GM20431 (cell line): ENCODE data around the gene HCRT.
"Not testable (repeated sequence)": the region's sequence is repeated elsewhere in the genome, so short reads cannot be mapped to it uniquely, and the experiment has no call there.

Source experiments
- in situ Hi-C: fragments of 300-500 bp; cut with MseI, MboI; formaldehyde crosslinking; loops from one replicate; pipeline ENCODE4 v1.15.0; 2020; ENCODE audit warnings: low sequenced_read_pairs; ENCODE audit not compliant: unreplicated experiment

The HCRT gene

DNA sequence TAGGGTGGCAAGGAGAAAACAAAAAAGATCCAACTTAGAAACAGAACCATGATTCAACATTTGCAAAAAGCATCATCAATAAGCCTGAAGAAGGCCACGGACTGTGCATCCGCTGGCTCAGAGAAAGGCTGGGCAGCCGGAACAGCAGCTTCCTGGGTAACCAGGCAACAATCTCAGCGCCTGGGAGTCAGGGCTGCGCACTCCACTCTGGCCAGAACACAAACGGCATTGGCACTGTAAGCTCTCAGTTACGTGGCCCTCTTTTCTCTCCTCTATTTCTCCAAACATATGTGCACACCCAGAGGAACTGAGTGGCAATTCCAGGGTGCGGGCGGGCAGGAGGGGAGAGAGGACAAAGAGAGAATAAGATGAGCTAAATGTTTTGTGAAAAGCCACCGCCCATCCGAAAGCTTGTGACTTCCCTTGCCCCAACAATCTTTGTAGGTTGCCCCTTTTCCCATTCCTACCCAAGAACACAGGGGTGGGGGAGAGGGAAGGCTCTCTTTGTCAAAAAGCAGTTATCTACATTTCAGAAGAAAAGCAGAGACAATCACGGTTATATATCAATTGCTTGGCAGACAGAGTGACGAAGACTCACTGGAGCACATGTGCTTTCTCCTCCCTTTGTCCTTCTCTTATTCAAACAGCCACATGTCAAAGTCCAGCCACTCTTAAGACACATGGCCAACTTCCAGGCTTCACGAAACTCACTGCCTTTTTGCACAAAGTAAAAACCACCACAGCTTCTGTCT, 15.6 kb upstream of the HCRT start:
- in situ Hi-C loops, result loop anchor here (25.0 kb wide), 1 partner anchor 211 kb away; the partner anchor contains the start of gene CAVIN1

- in situ Hi-C loops, result loop anchor here (25.0 kb wide), 1 partner anchor 213 kb away; the partner anchor contains the start of gene CAVIN1
These were observed 14.3 kb upstream of the HCRT start for GRCh38 chr17:42199416-42200011.

- in situ Hi-C loops, result no loop called here
These were observed 13.6 kb upstream of the HCRT start for GRCh38 chr17:42198897-42199296.

- in situ Hi-C loops, result no loop called here
These were observed 12.4 kb upstream of the HCRT start for GRCh38 chr17:42197564-42198156.

DNA sequence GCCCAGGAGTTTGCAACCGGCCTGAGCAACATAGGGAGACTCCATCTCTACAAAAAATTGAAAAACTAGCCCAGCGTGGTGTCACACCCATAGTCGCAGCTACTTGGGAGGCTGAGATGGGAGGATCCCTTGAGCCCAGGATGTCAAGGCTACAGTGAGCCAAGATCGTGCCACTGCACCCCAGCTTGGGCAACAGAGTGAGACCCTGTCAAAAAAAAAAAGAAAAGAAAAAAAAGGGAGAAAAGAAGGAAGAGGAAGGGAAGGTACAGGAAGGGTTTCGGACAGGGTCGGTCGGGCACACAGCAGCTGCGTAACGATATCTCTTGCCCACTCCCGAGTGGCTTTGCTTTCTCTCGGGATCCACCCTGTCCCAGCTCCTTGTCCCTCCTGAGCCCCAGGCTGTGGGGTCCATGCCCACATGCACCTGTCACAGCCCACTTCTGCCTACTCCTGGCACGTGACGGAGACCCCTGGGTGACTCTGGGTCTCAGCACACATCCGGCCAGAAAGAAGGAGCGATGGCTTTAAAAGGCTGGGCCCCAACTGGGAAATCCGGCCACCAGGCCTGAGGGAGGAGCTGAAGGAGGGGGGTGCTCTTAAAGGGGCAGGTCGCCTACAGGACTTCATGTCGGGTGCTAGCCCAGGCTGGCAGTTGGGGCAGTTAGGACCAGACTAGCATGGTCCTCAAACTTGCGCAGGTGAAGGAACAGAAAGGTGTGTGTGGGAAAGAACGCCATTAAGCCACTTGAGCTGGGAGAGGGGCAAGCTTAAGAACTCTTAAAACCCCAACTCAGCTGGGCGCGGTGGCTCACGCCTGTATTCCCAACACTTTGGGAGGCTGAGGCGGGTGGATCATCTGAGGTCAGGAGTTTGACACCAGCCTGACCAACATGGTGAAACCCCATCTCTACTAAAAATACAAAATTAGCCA, 9.0 kb upstream of the HCRT start, which contains the start of gene GHDC:
TSS of gene GHDC (minus strand) at position 526 of the 931 bp plus-strand sequence. CDS start 913 bp downstream, outside the sequence.
- in situ Hi-C loops, result no loop called here

DNA sequence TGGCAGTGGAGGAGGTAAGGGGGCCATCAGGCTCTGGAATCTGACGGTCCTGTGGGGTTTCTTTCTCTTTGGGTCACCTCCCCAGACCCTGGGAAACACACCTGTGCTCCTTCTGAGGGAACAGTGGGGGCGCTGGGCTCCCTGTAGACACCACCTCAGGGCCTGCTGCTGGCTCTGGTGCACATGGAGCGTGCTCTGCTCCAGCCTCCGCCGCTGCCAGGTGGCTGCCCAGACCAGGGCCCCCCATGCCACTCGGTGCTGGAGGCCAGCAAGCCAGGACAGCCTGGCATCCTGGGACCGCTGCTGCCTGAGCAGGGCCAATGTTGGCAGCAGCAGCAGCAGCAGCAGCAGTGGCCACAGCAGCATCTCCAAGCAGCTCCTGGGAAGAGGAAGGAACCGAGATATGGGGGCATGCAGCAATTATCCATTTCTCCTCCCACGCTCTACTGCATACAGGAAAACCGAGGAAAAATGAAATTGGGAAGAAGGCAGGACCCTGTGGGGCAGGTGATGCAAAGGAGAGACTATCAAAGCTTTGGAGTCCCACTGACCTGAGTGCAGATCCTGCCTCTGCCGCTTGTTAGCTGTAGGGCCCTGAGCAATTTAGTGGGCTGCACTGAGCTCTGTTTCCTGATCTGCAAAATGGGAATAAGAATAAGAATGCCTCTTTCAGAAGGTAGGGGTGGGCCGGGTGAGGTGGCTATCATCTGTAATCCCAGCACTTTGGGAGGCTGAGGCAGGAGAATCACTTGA, 8.1 kb upstream of the HCRT start:
- in situ Hi-C loops, result no loop called here

DNA sequence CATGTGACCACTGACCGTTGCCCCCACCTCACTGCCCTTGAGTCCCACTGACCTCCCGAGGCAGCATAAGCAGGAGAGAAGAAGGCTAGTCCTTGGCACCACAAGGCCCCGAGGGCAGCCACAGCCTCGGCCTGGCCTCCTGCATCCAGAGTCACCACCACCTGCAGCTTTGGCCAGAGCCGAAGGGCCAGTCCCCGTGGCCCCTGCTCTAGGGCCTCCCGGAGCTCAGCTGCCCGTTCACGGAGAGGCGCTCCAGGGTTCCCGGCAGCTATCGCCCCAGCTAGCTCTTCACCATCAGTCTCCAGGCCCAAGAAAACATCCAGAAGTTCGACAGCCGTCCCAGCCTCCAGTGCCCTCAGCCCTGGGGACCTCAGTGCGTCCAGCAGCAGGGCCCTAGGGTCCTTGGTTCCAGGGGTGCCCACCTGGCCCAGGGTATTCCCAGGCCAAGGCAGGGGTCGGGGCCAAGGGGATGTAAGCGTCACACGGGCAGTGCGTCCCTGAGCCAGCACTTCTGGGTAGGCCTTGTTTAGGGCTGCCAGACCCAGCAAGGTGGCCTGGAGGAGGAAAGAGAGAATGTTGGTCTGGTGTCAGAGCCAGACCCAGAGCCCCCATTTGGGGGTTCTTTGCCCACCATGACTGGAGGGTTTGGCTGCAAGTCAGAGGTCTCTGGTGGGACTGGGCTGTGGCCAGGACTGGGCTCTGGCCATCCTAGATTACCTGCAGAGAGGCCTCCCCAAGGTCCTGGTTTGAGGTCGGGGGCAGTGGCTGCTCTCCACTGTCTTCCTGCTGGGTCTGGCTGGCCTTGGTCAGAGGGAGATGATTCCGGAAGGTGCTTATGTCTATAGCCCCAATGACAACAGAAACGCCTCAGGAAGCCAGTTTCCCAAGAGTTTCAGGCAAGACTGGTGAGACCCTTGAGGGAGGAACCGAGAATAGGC, 7.2 kb upstream of the HCRT start:
- in situ Hi-C loops, result no loop called here

DNA sequence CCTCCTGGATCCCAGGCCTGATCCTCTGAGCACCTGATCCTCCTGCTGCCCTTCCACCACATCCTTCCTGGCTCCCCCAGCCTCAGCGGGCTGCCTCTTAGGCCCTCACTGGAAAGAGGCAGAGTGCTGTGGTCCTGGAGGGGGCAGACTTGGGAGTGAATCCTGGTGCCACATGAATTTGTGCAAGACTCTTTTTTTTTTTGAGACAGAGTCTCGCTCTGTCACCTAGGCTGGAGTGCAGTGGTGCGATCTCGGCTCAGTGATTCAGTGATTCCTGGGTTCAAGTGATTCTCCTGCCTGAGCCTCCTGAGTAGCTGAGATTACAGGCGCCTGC, 6.0 kb upstream of the HCRT start:
- in situ Hi-C loops, result no loop called here

- in situ Hi-C loops, result no loop called here
These were observed 5.4 kb upstream of the HCRT start for GRCh38 chr17:42190491-42191274.

DNA sequence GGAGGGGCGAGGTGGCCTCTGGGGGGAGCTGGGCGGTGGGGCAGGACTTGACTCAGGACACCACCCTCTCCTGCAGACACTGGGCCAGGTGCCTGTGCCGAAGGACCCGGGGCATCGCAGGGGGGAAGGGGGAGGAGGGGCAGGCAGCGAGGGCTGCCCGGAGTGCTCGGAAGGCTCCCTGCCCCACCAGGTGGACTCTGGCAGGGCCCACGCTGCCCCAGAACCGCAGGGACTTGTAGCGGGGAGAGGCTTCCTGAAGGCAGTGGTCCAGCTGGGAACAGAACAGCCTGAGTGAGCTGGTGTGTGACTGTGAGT, 4.4 kb upstream of the HCRT start:
- in situ Hi-C loops, result no loop called here

- in situ Hi-C loops, result no loop called here
These were observed 3.7 kb upstream of the HCRT start for GRCh38 chr17:42188749-42189650.

- in situ Hi-C loops, result no loop called here
These were observed 2.6 kb upstream of the HCRT start for GRCh38 chr17:42187833-42188232.

GRCh38 chr17:42186191-42186590, 939 bp upstream of the HCRT start:
- in situ Hi-C loops, result not testable (repeated sequence)

DNA sequence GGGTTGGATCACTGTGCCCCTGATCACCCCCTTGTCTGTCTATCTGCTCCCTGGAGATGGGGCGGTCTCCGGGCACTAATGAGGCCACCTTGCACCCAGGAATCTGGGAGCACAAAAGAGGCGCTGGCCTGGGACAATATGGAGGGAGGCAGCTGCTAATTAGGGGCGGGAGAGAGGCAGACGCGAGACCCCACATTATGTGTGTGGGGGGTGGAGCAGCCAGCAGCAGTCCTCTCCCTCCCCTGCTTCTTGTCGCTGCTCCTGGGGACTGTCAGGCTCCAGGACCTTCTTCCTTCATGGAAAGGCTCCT, 324 bp upstream of the HCRT start:
- in situ Hi-C loops, result no loop called here

DNA sequence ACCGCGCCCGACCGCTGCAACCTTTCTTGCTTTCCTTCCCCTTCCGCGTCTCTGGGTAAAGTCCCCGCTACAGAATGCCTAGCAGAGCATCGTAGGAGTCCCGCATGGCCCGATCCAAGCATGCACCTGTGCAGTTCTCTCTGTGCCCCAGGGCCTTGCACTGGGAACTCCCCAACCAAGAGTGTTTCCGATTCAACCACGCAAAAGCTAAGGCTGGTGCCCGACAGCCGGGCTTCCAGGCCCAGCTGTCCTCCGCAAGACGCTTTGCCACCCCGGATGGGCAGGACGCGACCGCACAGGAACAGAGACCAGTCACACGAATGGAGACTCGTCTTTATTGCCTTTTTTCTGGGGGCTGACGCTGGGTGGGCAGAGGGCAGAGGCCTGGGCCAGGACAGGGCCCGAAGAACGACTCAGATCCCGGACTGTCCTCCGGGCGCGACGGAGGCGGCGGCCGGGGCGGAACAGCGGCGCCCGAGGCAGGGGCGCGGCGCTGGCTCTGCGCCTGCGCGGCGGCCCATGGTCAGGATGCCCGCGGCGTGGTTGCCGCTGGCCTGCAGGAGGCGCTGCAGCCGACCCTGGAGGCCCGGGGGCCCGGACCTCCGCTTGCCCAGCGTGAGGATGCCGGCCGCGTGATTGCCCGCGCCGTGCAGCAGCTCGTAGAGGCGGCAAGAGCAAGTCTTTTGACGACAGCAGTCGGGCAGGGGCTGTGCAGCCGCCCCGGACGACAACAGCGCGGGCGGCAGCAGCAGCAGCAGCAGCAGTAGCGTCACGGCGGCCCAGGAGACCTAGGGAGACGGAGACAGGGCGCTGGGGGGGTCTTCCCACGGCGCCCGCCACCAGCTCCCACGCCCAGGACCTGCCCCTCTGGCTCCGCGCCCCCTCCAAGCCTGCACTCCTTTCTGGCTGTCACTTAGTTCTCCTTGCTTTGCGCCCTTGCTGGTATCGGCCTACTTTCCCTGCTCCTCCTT, 1.2 kb downstream of the HCRT start:
- in situ Hi-C loops, result no loop called here
